SIG-M5 treated with dmso at 0.1 percent for 504 hours (cell line): ENCODE measurements around the gene HERC3.

ENCODE experiments used
- DNase-seq: peaks from one replicate; lab custom pipeline; 2025; ENCODE audit not compliant: unreplicated experiment; lab: John Stamatoyannopoulos, UW

Gene HERC3

GRCh38 chr4:88713782-88714181 is 121.5 kb downstream of the HERC3 start:
- DNase-seq = no peak

- no peak for DNase-seq
These were observed 125.8 kb downstream of the HERC3 start for GRCh38 chr4:88718098-88718497.

- DNase-seq = no peak
These were observed 127.1 kb downstream of the HERC3 start for GRCh38 chr4:88719381-88719780.

GRCh38 chr4:88720451-88721428 is 128.5 kb downstream of the HERC3 start:
- no peak for DNase-seq

- DNase-seq = no peak
These were observed 130.0 kb downstream of the HERC3 start for GRCh38 chr4:88722276-88722780.

- DNase-seq = no peak
These were observed 130.5 kb downstream of the HERC3 start for GRCh38 chr4:88722828-88723227.

- no peak for DNase-seq
These were observed 132.1 kb downstream of the HERC3 start for GRCh38 chr4:88724406-88724805.

- no peak for DNase-seq
These were observed 132.9 kb downstream of the HERC3 start for GRCh38 chr4:88725143-88725542.

- DNase-seq = no peak
These were observed 133.7 kb downstream of the HERC3 start for GRCh38 chr4:88725986-88726385.

- no peak for DNase-seq
These were observed 135.9 kb downstream of the HERC3 start for GRCh38 chr4:88728146-88728545.

- DNase-seq = no peak
These were observed 137.0 kb downstream of the HERC3 start for GRCh38 chr4:88729146-88729760.

GRCh38 chr4:88730811-88731210 is 138.5 kb downstream of the HERC3 start:
- no peak for DNase-seq

- DNase-seq = no peak
These were observed 139.1 kb downstream of the HERC3 start for GRCh38 chr4:88731381-88731780.

GRCh38 chr4:88732714-88733368 is 140.6 kb downstream of the HERC3 start:
- no peak for DNase-seq

- DNase-seq = no peak
These were observed 142.2 kb downstream of the HERC3 start for GRCh38 chr4:88734403-88734949.

GRCh38 chr4:88735564-88735963 is 143.3 kb downstream of the HERC3 start:
- no peak for DNase-seq

- no peak for DNase-seq
These were observed 144.0 kb downstream of the HERC3 start for GRCh38 chr4:88736264-88736663.

GRCh38 chr4:88737307-88737941 is 145.1 kb downstream of the HERC3 start:
- DNase-seq = no peak

GRCh38 chr4:88738180-88738579 is 145.9 kb downstream of the HERC3 start:
- DNase-seq = no peak

GRCh38 chr4:88742561-88742960 is 150.3 kb downstream of the HERC3 start:
- no peak for DNase-seq

- DNase-seq = no peak
These were observed 151.4 kb downstream of the HERC3 start for GRCh38 chr4:88743696-88744095.
